ENCODE results near the gene TACSTD2. TPM values are rescaled to one million over a fixed set of nuclear protein-coding genes. Genes with fewer than 3 reads are reported as not detected.
"Not testable (repeated sequence)": the region's sequence is repeated elsewhere in the genome, so short reads cannot be mapped to it uniquely, and the experiment has no call there.

The TACSTD2 gene
- total RNA-seq = 1 to 10 TPM in 1 of 4 donors, under 1 TPM in 2, not detected in 1; 0.09 to 1.8 (median 0.25) TPM

GRCh38 chr1:58576727-58577653 is at the start of gene TACSTD2:
Gene TACSTD2 (minus strand): TSS chr1:58577252. CDS start chr1:58577156, 96 bp downstream.
- no peak within 1 kb of the TSS for H3K27ac ChIP-seq

GRCh38 chr1:58626293-58626692 is 49.2 kb upstream of the TACSTD2 start:
- Histone ChIP-seq H3K4me1 (no peaks in the 10 kb centered on the region), H3K27ac (no peak overlapping the region), H3K27me3 (no peaks in the 10 kb centered on the region), H3K4me3 (no peak overlapping the region), H3K9me3 (no peaks in the 10 kb centered on the region), H3K36me3 (no peaks in the 10 kb centered on the region)
- no peak for ATAC-seq
- intact Hi-C loops (cut with DNase I; ENCODE audit: low total_unique reads) = no loop called here
- no peak for TF ChIP-seq CTCF (IDR thresholded peaks at IDR 0.05 in 4 of 5, conservative IDR thresholded peaks at IDR 0.05 in 1 of 5)
- TF ChIP-seq POLR2A (IDR thresholded peaks at IDR 0.05) = no peak
- DNase-seq = no peak
- in situ Hi-C loops (cut with MboI; ENCODE audit: low sequenced_read_pairs in 4 of 4) = no loop called here

More at GRCh38 chr1:58576727-58577653, at the start of gene TACSTD2:
- Histone ChIP-seq H3K36me3 (no peaks in the 10 kb centered on the region), H3K9me3 (no peaks in the 10 kb centered on the region), H3K4me1 (no peaks in the 10 kb centered on the region), H3K27me3 (peaks cover 14 to 46% (median 38%) of the 10 kb centered on the region in 3 donors), H3K4me3 (peak within 1 kb of the TSS; percentile 9 to 48 (median 32))
- TF ChIP-seq CTCF (IDR thresholded peaks at IDR 0.05 in 4 of 5, conservative IDR thresholded peaks at IDR 0.05 in 1 of 5) = no peak
- in situ Hi-C loops (cut with MboI; ENCODE audit: low sequenced_read_pairs in 4 of 4) (no loop called here), intact Hi-C loops (cut with DNase I; ENCODE audit: low total_unique reads) (no loop called here)
- no peak for DNase-seq
- no peak for ATAC-seq

GRCh38 chr1:58623259-58623658 is 46.2 kb upstream of the TACSTD2 start:
- DNase-seq; intact Hi-C loops (cut with DNase I; ENCODE audit: low total_unique reads): not testable (repeated sequence)

GRCh38 chr1:58622571-58622970 is 45.5 kb upstream of the TACSTD2 start:
- in situ Hi-C loops (cut with MboI; ENCODE audit: low sequenced_read_pairs in 4 of 4) (no loop called here), intact Hi-C loops (cut with DNase I; ENCODE audit: low total_unique reads) (no loop called here)
- no peak for ATAC-seq
- Histone ChIP-seq H3K36me3 (no peaks in the 10 kb centered on the region), H3K27me3 (no peaks in the 10 kb centered on the region), H3K4me1 (peaks cover 18 to 21% of the 10 kb centered on the region in 2 donors), H3K4me3 (no peak overlapping the region), H3K9me3 (no peaks in the 10 kb centered on the region), H3K27ac (no peak overlapping the region)
- DNase-seq = no peak
- no peak for TF ChIP-seq CTCF (IDR thresholded peaks at IDR 0.05 in 4 of 5, conservative IDR thresholded peaks at IDR 0.05 in 1 of 5)
- TF ChIP-seq POLR2A (IDR thresholded peaks at IDR 0.05) = no peak

More at GRCh38 chr1:58623259-58623658, 46.2 kb upstream of the TACSTD2 start:
- H3K9me3 ChIP-seq; ATAC-seq; H3K27me3 ChIP-seq; H3K4me3 ChIP-seq; H3K36me3 ChIP-seq; in situ Hi-C loops (cut with MboI; ENCODE audit: low sequenced_read_pairs in 4 of 4); H3K27ac ChIP-seq: not testable (repeated sequence)
- H3K4me1 ChIP-seq = peaks cover 15 to 17% of the 10 kb centered on the region in 2 donors

GRCh38 chr1:58621391-58621790 is 44.3 kb upstream of the TACSTD2 start:
- peaks cover 18 to 21% of the 10 kb centered on the region in 2 donors for H3K4me1 ChIP-seq
- H3K4me3 ChIP-seq = no peak overlapping the region
- no peak for TF ChIP-seq CTCF (IDR thresholded peaks at IDR 0.05 in 4 of 5, conservative IDR thresholded peaks at IDR 0.05 in 1 of 5)
- TF ChIP-seq POLR2A (IDR thresholded peaks at IDR 0.05) = no peak
- no peak for ATAC-seq
- H3K9me3 ChIP-seq = no peaks in the 10 kb centered on the region
- intact Hi-C loops (cut with DNase I; ENCODE audit: low total_unique reads) = no loop called here
- H3K36me3 ChIP-seq = no peaks in the 10 kb centered on the region
- no peak for DNase-seq
- no peaks in the 10 kb centered on the region for H3K27me3 ChIP-seq
- H3K27ac ChIP-seq = no peak overlapping the region
- in situ Hi-C loops (cut with MboI; ENCODE audit: low sequenced_read_pairs in 4 of 4) = no loop called here
